ES-I3 (cell line): ENCODE results near the gene RFXANK.

Experiments
- H3K36me3 ChIP-seq: 2 replicates; pipeline ENCODE4 v1.6.1; 2013; ENCODE audit warnings: mild to moderate bottlenecking, low read length, control low read depth, moderate library complexity; ENCODE audit not compliant: insufficient read depth
- H3K4me1 ChIP-seq: 2 replicates; pipeline ENCODE4 v1.6.1; 2013; ENCODE audit warnings: mild to moderate bottlenecking, control low read depth, low read length; ENCODE audit not compliant: insufficient read depth
- H3K9ac ChIP-seq: 2 replicates; pipeline ENCODE4 v1.6.1; 2013; ENCODE audit warnings: low read depth, mild to moderate bottlenecking, low read length, moderate library complexity
- H3K9me3 ChIP-seq: 2 replicates; pipeline ENCODE4 v1.6.1; 2013; ENCODE audit warnings: mild to moderate bottlenecking, low read length, moderate library complexity; ENCODE audit not compliant: control insufficient read depth, insufficient read depth

RFXANK gene

GRCh38 chr19:19224150-19224851 lies 32.2 kb downstream of the RFXANK start:
- Histone ChIP-seq H3K9me3 (peaks cover 4% of the 10 kb centered on the region; the same call in 1 of the 2 replicates), H3K36me3 (no peaks in the 10 kb centered on the region), H3K9ac (peak overlapping the region; percentile 30; the same call in 1 of the 2 replicates), H3K4me1 (no peaks in the 10 kb centered on the region)

- Histone ChIP-seq H3K9ac (peak overlapping the region; percentile 30; the same call in 1 of the 2 replicates), H3K4me1 (no peaks in the 10 kb centered on the region), H3K9me3 (peaks cover 4% of the 10 kb centered on the region; the same call in 1 of the 2 replicates), H3K36me3 (no peaks in the 10 kb centered on the region)
Measured at GRCh38 chr19:19224852-19225494, 32.9 kb downstream of the RFXANK start.

GRCh38 chr19:19226204-19226603 lies 34.1 kb downstream of the RFXANK start:
- Histone ChIP-seq H3K9me3 (peaks cover 4% of the 10 kb centered on the region; the same call in 1 of the 2 replicates), H3K9ac (no peak overlapping the region), H3K4me1 (no peaks in the 10 kb centered on the region), H3K36me3 (no peaks in the 10 kb centered on the region)

- peaks cover 4% of the 10 kb centered on the region; the same call in 1 of the 2 replicates for H3K9me3 ChIP-seq
- no peaks in the 10 kb centered on the region for H3K4me1 ChIP-seq
- no peak overlapping the region for H3K9ac ChIP-seq
- no peaks in the 10 kb centered on the region for H3K36me3 ChIP-seq
Measured at GRCh38 chr19:19226663-19227062, 34.6 kb downstream of the RFXANK start.

DNA sequence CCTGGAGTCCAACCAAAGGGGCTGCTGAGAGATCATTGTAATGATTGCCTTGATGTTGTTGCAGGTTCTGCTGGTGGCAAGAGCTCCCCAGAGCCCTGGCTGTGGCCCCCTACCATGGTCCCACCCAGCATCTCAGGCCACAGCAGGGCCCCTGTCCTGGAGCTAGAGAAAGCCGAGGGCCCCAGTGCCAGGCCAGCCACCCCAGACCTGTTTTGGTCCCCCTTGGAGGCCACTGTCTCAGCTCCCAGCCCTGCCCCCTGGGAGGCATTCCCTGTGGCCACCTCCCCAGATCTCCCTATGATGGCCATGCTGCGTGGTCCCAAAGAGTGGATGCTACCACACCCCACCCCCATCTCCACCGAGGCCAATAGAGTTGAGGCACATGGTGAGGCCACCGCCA lies 35.2 kb downstream of the RFXANK start:
- H3K9me3 ChIP-seq: peaks cover 4% of the 10 kb centered on the region; the same call in 1 of the 2 replicates
- no peaks in the 10 kb centered on the region for H3K4me1 ChIP-seq
- no peaks in the 10 kb centered on the region for H3K36me3 ChIP-seq
- H3K9ac ChIP-seq: no peak overlapping the region

DNA sequence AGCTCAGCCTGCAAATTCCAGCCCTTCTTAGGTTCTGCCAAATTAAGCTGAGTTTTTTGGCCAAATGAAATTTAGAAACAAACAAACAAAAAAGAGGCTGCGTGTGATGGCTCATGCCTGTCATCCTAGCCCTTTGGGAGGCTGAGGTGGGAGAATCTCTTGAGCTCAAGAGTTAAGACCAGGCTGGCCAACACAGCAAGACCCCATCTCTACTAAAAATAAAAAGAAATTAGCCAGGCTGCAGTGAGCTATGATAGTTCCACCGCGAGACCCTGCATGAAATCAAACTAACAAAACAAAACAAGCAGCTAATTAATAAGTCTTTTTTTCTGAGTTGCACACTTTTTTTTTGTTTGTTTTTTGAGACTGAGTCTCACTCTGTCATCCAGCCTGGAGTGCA lies 37.6 kb downstream of the RFXANK start:
- H3K36me3 ChIP-seq: no peaks in the 10 kb centered on the region
- no peaks in the 10 kb centered on the region for H3K4me1 ChIP-seq
- no peaks in the 10 kb centered on the region for H3K9me3 ChIP-seq
- no peak overlapping the region for H3K9ac ChIP-seq

DNA sequence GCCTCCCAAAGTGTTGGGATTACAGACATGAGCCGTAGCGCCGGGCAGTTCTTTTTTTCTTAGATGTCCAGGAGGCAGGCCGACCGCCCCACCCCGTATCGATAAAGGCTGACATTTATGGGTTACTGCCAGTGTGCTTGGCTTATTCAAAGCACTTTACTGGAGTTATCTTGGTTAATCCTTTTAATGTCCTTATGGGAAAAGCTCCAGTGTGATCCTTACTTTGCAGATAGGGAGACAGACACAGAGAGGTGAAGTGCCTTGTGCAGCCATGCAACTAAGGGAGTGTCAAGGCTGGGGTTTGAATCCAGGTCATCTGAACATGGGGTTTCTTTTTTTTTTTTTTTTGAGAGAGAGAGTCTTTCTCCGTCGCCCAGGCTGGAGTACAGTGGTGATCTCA lies 38.9 kb downstream of the RFXANK start:
- no peak overlapping the region for H3K9ac ChIP-seq
- H3K36me3 ChIP-seq: no peaks in the 10 kb centered on the region
- 0 out of 2 replicates have a peak, but pooled peaks cover 3% of the 10 kb centered on the region for H3K9me3 ChIP-seq
- H3K4me1 ChIP-seq: no peaks in the 10 kb centered on the region

DNA sequence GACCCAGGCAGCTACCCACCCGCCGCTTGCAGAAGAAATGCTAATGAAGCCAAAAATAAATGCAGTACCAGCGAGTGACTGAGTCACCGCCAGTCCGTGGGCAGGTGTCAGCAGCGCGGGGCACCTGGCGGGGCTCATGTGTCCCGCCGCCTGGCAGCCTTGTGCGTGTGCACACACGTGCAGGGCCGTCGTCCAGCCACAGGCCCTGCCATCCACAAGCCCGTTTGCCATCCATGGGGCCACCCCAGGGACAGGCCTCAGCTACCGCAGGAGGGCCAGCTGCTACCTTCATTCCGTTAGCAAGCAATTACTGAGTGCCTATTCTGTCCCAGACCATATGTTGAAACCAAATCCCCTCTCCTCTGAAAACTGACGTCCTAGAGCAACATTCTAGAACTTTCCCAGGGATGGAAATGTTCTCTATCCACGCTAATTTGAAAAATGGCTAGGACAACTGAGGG lies 40.2 kb downstream of the RFXANK start:
- Histone ChIP-seq H3K9me3 (0 out of 2 replicates have a peak, but pooled peaks cover 3% of the 10 kb centered on the region), H3K4me1 (no peaks in the 10 kb centered on the region), H3K36me3 (no peaks in the 10 kb centered on the region), H3K9ac (no peak overlapping the region)

- Histone ChIP-seq H3K36me3 (no peaks in the 10 kb centered on the region), H3K9me3 (0 out of 2 replicates have a peak, but pooled peaks cover 3% of the 10 kb centered on the region), H3K9ac (no peak overlapping the region), H3K4me1 (no peaks in the 10 kb centered on the region)
Measured at GRCh38 chr19:19234220-19234816, 42.3 kb downstream of the RFXANK start.

DNA sequence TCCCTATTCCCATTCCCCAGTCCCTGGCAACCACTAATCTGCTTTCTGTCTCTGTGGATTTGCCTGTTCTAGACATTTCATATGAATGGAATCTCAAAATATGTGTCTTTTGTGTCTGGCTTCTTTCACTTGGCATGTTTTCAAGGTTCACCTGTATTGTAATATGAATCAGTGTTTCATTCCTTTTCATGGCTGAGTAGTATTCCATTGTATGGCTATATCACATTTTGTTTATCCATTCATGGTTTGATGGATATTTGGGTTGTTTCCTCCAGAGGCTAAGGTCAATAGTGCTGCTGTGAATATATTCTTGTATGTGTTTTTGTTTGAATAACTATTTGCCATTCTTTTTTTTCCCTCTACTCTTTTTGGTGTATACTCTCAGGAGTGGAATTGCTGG lies 44.1 kb downstream of the RFXANK start:
- no peaks in the 10 kb centered on the region for H3K36me3 ChIP-seq
- no peak overlapping the region for H3K9ac ChIP-seq
- 0 out of 2 replicates have a peak, but pooled peaks cover 3% of the 10 kb centered on the region for H3K9me3 ChIP-seq
- H3K4me1 ChIP-seq: no peaks in the 10 kb centered on the region

- Histone ChIP-seq H3K4me1 (no peaks in the 10 kb centered on the region), H3K9ac (no peak overlapping the region), H3K9me3 (0 out of 2 replicates have a peak, but pooled peaks cover 3% of the 10 kb centered on the region), H3K36me3 (no peaks in the 10 kb centered on the region)
Measured at GRCh38 chr19:19238126-19238894, 46.3 kb downstream of the RFXANK start.

DNA sequence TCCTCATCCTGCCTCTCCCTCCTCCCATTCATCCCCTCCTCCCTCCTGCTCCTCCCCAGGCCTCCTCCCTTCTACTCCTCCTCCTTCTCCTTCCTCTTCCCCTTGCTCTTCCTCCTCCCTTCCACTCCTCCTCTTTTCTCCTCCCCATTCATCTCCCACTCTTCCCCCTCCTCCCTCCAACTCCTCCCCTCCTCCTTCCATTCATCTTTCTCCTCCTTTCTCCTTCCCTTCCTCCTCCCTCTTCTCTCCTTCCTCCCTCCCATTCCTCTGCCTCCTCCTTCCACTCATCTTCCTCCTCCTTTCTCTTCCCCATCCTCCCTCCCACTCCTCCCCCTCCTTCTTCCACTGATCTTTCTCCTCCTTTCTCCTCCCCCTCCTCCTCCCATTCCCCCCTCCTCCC lies 47.6 kb downstream of the RFXANK start:
- Histone ChIP-seq H3K9ac (no peak overlapping the region), H3K4me1 (no peaks in the 10 kb centered on the region), H3K9me3 (0 out of 2 replicates have a peak, but pooled peaks cover 3% of the 10 kb centered on the region), H3K36me3 (no peaks in the 10 kb centered on the region)

DNA sequence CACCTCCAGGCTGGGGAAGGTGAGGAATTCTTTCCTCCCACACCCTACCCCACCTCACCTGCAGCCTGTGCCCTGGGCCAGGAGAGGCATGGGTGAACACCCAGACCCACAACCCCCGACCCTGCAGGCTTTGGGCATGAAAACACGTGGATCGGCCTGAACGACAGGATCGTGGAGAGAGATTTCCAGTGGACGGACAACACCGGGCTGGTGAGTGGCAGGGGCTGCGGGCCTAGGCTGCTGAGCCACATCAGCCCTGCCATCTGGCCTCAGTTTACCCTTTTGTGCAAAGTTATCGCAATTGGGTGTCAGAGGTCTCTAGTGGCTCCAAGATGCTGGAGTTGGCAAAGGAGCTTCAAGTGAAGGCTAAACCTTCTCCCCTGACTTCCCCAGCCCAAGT lies 48.4 kb downstream of the RFXANK start:
- no peaks in the 10 kb centered on the region for H3K4me1 ChIP-seq
- no peaks in the 10 kb centered on the region for H3K36me3 ChIP-seq
- H3K9ac ChIP-seq: no peak overlapping the region
- H3K9me3 ChIP-seq: no peaks in the 10 kb centered on the region

DNA sequence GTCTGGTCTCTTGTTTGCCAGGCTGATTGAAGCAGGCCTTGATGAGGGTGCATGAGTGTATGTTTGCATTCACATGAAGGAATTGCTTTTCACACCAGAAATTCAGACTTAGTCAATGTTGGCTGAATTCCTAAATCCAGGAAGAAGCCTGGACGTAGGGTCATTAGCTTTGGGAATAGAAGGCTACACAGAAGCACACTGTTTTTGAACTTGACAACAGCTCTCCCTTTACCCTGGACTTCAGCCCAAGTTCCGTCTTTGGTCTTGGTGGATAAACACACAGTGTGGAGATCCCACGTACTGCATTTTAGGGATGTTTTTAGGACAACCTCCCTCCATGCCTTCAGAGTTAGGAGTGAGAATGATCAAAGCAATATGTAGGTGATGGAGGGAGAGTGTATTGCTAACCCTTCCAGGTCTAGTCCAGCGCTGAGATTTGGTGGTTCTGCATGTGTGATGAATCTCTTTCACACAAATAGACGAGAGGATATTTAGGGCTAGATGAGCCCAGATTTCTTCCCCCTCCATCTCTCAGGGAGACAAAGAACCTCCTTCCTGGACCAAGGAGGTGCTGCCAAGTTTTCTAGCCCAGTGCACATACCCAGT lies 58.2 kb downstream of the RFXANK start:
- Histone ChIP-seq H3K4me1 (no peaks in the 10 kb centered on the region), H3K36me3 (no peaks in the 10 kb centered on the region)

More for the DNA sequence above, 58.2 kb downstream of the RFXANK start:
- no peak overlapping the region for H3K9ac ChIP-seq
- H3K9me3 ChIP-seq: no peaks in the 10 kb centered on the region
